Cardiac muscle cell (in vitro differentiated cells and primary cell): ENCODE measurements around the gene MYO1B. TPM values are rescaled to one million over a fixed set of nuclear protein-coding genes. Genes with fewer than 3 reads are reported as not detected.

Experiments
- DNase-seq, 2 donors: peaks; one replicate each; pipeline versions ENCODE4 v3.0.0 to v3.0.0-alpha.2; 2010 to 2017; ENCODE audit warnings: low read depth in 1 of 2, low spot score in 1 of 2
- H3K27ac ChIP-seq: fragments of 200-600 bp; sonication (generic); 2 replicates; pipeline ENCODE4 v1.5.1; 2016
- H3K27me3 ChIP-seq: fragments of 200-600 bp; sonication (generic); 2 replicates; pipeline ENCODE4 v1.6.0; 2016; ENCODE audit warnings: control low read depth
- H3K36me3 ChIP-seq: fragments of 200-600 bp; sonication (generic); 2 replicates; pipeline ENCODE4 v1.5.1; 2016; ENCODE audit warnings: control low read depth
- H3K4me1 ChIP-seq: fragments of 200-600 bp; sonication (generic); 2 replicates; pipeline ENCODE4 v1.8.1; 2017; ENCODE audit warnings: low read depth, mild to moderate bottlenecking, mixed run types
- H3K4me3 ChIP-seq: fragments of 200-600 bp; sonication (generic); 2 replicates; pipeline ENCODE4 v1.5.1; 2016; ENCODE audit warnings: mild to moderate bottlenecking
- H3K9me3 ChIP-seq: fragments of 200-600 bp; sonication (generic); 2 replicates; pipeline ENCODE4 v1.5.1; 2017; ENCODE audit warnings: low read depth, mild to moderate bottlenecking, control low read depth
- CTCF ChIP-seq: IDR thresholded peaks from 2 replicates; pipeline ENCODE4 v1.5.1; 2012; ENCODE audit warnings: low read depth, mild to moderate bottlenecking, low read length
- polyA plus RNA-seq: library from polyadenylated mRNA; unstranded; fragments of >200 nt; fragmentation: Nextera tagmentation; extraction: Ambion mirVana; gene quantifications from 2 replicates; pipeline ENCODE4 v1.2.1, GENCODE V29; 2016
- total RNA-seq: library from RNA; depleted of rRNA; stranded (reverse); fragments of >200 nt; gene quantifications from 2 replicates; pipeline ENCODE4 v1.2.3, GENCODE V29; 2016

Gene MYO1B
- total and polyA plus RNA-seq, 2 experiments from 2014 or later: 33.1 to 44.5 TPM

GRCh38 chr2:191328150-191328809, 83.1 kb downstream of the MYO1B start:
- H3K9me3 ChIP-seq: no peaks in the 10 kb centered on the region
- no peaks in the 10 kb centered on the region for H3K27me3 ChIP-seq
- H3K36me3 ChIP-seq: peaks cover 3% of the 10 kb centered on the region

GRCh38 chr2:191329841-191330240, 84.6 kb downstream of the MYO1B start:
- Histone ChIP-seq H3K36me3 (peaks cover 3% of the 10 kb centered on the region), H3K4me3 (no peak overlapping the region), H3K4me1 (peaks cover 5% of the 10 kb centered on the region), H3K9me3 (no peaks in the 10 kb centered on the region), H3K27me3 (no peaks in the 10 kb centered on the region), H3K27ac (no peak overlapping the region)
- DNase-seq: no peak
- TF ChIP-seq CTCF: no peak

More at GRCh38 chr2:191328150-191328809, 83.1 kb downstream of the MYO1B start:
- Histone ChIP-seq H3K4me1 (no peaks in the 10 kb centered on the region), H3K4me3 (no peak overlapping the region), H3K27ac (no peak overlapping the region)
- DNase-seq: no peak
- TF ChIP-seq CTCF: no peak

- H3K36me3 ChIP-seq: peaks cover 3% of the 10 kb centered on the region
- peak in 1 of 2 donors; percentile 79 for DNase-seq
- no peak overlapping the region for H3K27ac ChIP-seq
- no peaks in the 10 kb centered on the region for H3K9me3 ChIP-seq
- no peaks in the 10 kb centered on the region for H3K27me3 ChIP-seq
- H3K4me1 ChIP-seq: peaks cover 5% of the 10 kb centered on the region
- no peak for TF ChIP-seq CTCF
- no peak overlapping the region for H3K4me3 ChIP-seq
Measured at GRCh38 chr2:191333911-191334357, 88.7 kb downstream of the MYO1B start.

GRCh38 chr2:191335875-191336464, 90.8 kb downstream of the MYO1B start:
- no peak for TF ChIP-seq CTCF
- H3K36me3 ChIP-seq: no peaks in the 10 kb centered on the region
- H3K4me3 ChIP-seq: no peak overlapping the region
- H3K9me3 ChIP-seq: no peaks in the 10 kb centered on the region
- no peak overlapping the region for H3K27ac ChIP-seq
- DNase-seq: no peak
- H3K27me3 ChIP-seq: no peaks in the 10 kb centered on the region
- peaks cover 5% of the 10 kb centered on the region for H3K4me1 ChIP-seq

GRCh38 chr2:191341436-191341835, 96.2 kb downstream of the MYO1B start:
- no peak for DNase-seq
- Histone ChIP-seq H3K4me1 (peaks cover 7% of the 10 kb centered on the region), H3K27me3 (no peaks in the 10 kb centered on the region), H3K36me3 (no peaks in the 10 kb centered on the region), H3K9me3 (no peaks in the 10 kb centered on the region), H3K4me3 (no peak overlapping the region), H3K27ac (no peak overlapping the region)
- no peak for TF ChIP-seq CTCF
